Measurements from ENCODE around the gene ERBB4. TPM values are rescaled to one million over a fixed set of nuclear protein-coding genes. Genes with fewer than 3 reads are reported as not detected.

Gene ERBB4
- total and polyA plus RNA-seq, 10 of the 15 experiments (the other 5 are each of a cell fraction or from before 2014, with no cell fraction given): under 0.01 to 0.23 (median 0.01) TPM; not detected in 4

DNA sequence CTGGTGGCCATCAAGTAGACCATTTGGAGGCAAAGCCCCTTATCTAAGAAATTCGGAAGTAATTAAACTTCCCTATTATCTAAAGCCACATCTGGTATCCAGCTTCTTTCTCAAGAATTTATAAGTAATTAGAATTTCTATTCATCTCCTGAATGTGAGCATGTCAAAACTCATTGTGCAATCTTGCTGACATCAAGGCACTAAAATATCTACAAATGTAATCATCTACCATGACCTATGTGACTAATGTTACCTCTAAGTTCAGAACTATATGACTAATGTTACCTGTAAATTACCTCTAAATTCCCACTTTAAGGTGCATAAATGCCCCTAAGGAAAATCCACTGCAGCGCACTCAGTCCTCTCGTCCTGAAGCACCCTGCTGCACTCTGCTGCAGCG lies 1209.2 kb downstream of the ERBB4 start:
- no peaks in the 10 kb centered on the region for H3K27me3 ChIP-seq (replicated peaks in 1 of 2; ENCODE audit: control insufficient read depth in 2 of 2, insufficient read depth in 2 of 2, low read length in 1 of 2)
- no peaks in the 10 kb centered on the region for H3K9me3 ChIP-seq (replicated peaks; ENCODE audit: control insufficient read depth, insufficient read depth, low read length)
- no peak overlapping the region for H2AFZ ChIP-seq (ENCODE audit: control insufficient read depth, low read depth, low read length)
- H3K79me2 ChIP-seq (ENCODE audit: control insufficient read depth, insufficient read depth, low read length): no peaks in the 10 kb centered on the region
- FAIRE-seq: no peak
- SMC1A ChIA-PET (ENCODE audit: uncharacterized antibody, unreplicated experiment): no interaction called here
- no peak overlapping the region for H3K27ac ChIP-seq (ENCODE audit: control insufficient read depth, insufficient read depth)
- BruUV-seq (replicated peaks): no TSS peak
- POLR2A ChIA-PET: no interaction called here
- no peaks in the 10 kb centered on the region for H3K4me1 ChIP-seq (ENCODE audit: control insufficient read depth, insufficient read depth, low read length)
- DNase-seq (ENCODE audit: low read depth, low spot score): no peak
- no peak overlapping the region for H3K4me3 ChIP-seq
- in situ Hi-C loops (cut with MboI) (no loop called here), intact Hi-C loops (cut with micrococcal nuclease; ENCODE audit: unreplicated experiment) (no loop called here)
- H4K20me1 ChIP-seq (ENCODE audit: control insufficient read depth, insufficient read depth): no peaks in the 10 kb centered on the region
- ATAC-seq: no peak
- no peaks in the 10 kb centered on the region for H3K36me3 ChIP-seq (ENCODE audit: control insufficient read depth in 2 of 2, insufficient read depth in 2 of 2, low read length in 1 of 2)
- H3K9ac ChIP-seq (ENCODE audit: control insufficient read depth, insufficient read depth, low read length): no peak overlapping the region
- 29% methylated on average over 4 of the region's 4 CpGs for WGBS (ENCODE audit: insufficient coverage, insufficient replicate concordance, low lambda C conversion rate, missing lambda C conversion rate)
- RAD21 ChIA-PET (ENCODE audit: unreplicated experiment): no interaction called here
- CTCF ChIA-PET: no interaction called here
- no peak overlapping the region for H3K4me2 ChIP-seq (ENCODE audit: control insufficient read depth, insufficient read depth)
- TF ChIP-seq ZNF592 (IDR thresholded peaks at IDR 0.05) (no peak), MAX (IDR thresholded peaks at IDR 0.05; ENCODE audit: low read depth, low read length) (no peak), MEF2A (IDR thresholded peaks at IDR 0.05; ENCODE audit: insufficient read depth, low read depth, low read length) (no peak), SMAD5 (IDR thresholded peaks at IDR 0.05; ENCODE audit: low read depth) (no peak), ZNF622 (IDR thresholded peaks at IDR 0.05) (no peak), SIX5 (IDR thresholded peaks at IDR 0.05; ENCODE audit: low read depth, low read length, severe bottlenecking) (no peak), CREB1 (IDR thresholded peaks at IDR 0.05; ENCODE audit: low read depth) (no peak), DPF2 (IDR thresholded peaks at IDR 0.05) (no peak), POLR2AphosphoS2 (IDR thresholded peaks at IDR 0.05; ENCODE audit: low read depth, low read length) (no peak), RUNX3 (IDR thresholded peaks at IDR 0.05; ENCODE audit: low read length) (no peak), MYB (IDR thresholded peaks at IDR 0.05; ENCODE audit: borderline replicate concordance, low read depth, low read length) (no peak), CBX5 (IDR thresholded peaks at IDR 0.05; ENCODE audit: low read depth) (no peak), SPI1 (IDR thresholded peaks at IDR 0.05; ENCODE audit: borderline replicate concordance, insufficient read depth, low read depth, low read length) (no peak), EED (IDR thresholded peaks at IDR 0.05; ENCODE audit: low read depth) (no peak), IKZF1 (conservative IDR thresholded peaks at IDR 0.05) (no peak), ZBTB11 (CRISPR knock-in tag; IDR thresholded peaks at IDR 0.05) (no peak)
- TF ChIP-seq, protein P1, sequence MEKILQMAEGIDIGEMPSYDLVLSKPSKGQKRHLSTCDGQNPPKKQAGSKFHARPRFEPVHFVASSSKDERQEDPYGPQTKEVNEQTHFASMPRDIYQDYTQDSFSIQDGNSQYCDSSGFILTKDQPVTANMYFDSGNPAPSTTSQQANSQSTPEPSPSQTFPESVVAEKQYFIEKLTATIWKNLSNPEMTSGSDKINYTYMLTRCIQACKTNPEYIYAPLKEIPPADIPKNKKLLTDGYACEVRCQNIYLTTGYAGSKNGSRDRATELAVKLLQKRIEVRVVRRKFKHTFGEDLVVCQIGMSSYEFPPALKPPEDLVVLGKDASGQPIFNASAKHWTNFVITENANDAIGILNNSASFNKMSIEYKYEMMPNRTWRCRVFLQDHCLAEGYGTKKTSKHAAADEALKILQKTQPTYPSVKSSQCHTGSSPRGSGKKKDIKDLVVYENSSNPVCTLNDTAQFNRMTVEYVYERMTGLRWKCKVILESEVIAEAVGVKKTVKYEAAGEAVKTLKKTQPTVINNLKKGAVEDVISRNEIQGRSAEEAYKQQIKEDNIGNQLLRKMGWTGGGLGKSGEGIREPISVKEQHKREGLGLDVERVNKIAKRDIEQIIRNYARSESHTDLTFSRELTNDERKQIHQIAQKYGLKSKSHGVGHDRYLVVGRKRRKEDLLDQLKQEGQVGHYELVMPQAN (conservative IDR thresholded peaks at IDR 0.05): no peak
